HPDE6-E6E7 (cell line): ENCODE measurements around the gene TMEM229B.

Source experiments
- DNase-seq: peaks from one replicate; pipeline ENCODE4 v3.0.0; 2011; ENCODE audit warnings: missing footprints; ENCODE audit errors: extremely low spot score

Gene TMEM229B

DNA sequence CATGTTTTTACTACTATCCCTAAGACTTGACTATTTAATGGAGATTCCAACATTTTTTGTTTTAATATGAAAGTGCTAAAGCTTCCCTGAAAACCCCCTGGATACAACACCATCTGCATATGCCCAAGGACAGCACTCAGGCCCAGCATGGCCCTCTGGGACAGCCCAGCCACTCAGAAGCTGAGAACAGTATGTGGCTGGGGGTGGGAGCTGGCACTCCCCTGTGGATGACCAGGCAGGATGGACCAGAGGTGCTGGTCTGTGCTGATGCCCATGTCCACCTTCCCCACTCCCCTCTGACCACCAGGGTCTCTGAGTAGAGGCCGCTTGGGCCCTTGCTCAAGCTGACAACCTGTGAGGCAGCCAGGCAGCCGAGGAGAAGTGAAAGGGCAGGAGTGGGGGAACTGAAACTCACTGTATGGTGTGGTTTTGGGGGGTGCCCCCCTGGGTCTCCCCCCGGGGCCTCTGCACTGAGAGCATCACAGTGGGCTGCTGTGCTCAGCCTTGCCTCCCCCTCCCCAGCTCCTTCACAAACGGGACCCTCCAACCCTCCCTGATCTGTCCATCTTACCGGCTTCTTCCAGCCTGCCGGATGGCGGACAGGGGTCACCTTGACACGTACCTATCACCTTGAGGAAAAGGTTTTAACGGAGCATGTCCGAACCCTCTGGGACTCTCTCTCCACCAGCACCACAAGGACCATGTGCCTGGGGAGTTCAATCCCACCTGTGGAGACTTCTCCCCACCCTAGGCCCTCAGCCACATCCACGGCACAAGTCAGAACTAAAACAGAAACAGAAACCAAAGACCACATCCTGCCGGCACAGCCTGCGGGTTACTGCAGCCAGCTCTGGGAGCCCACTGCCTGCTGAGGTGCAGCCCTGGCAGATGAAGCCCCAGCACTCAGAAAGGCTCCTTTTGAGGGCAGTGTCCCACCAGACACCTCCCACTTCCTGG, at the start of gene TMEM229B:
Gene TMEM229B, minus strand, starts transcription at position 785 of the 957 bp plus-strand sequence. CDS start 14,798 bp downstream, outside the sequence.
- DNase-seq: no peak

DNA sequence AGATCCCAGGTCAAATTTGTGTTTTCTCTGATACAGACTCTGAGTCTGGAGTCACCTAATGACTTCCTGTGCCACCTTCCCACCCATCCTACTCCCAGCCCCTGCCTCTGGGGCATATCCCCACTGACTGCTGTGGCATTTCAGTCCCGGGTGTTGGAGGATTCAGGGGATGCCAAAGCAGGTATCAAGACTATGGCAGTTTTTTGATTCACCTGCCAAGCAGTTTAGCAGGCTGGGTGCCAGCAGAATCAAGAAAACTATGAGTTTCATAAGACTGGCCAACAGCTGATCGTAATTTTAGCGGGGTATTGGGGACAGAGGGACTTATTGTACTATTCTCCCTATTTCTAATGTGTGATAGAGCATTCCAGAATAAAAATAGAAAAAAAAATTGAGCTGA, 49.2 kb upstream of the TMEM229B start:
- no peak for DNase-seq

DNA sequence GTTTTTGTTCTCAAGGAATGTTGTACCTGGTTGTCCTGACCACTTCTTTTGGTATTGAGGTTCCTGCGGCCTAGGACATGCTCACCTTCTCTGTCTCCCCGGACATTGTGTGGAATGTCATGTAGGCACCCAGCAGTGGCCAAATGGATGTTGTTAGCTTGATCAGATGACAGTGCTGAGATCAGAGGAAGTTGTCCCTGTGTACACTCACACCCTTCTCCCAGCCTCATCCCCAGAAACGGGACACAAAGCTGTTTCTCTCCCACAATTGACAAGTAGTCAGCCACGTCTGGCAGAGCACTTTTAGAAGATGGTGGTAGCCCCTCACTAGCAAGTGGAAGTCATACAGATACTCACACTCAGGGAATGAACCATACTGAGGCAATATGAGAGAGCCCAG, 47.6 kb upstream of the TMEM229B start:
- DNase-seq: no peak

DNA sequence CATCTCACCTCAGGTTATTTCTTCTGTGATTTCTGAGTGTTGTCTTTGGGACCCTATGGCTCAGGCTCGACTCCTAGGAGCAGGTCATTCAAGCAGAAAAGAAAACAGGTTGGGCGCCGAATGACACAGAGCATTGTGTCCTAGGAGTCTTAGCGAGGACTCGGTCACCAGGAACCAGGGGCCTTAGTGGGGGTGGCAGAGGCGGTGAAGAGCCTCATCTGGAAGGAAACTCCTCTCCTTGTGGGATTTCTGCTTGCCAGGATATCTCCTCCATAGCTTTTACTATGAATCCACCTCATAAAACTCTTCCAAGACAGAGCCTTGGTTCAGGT, 45.2 kb upstream of the TMEM229B start:
- no peak for DNase-seq

DNA sequence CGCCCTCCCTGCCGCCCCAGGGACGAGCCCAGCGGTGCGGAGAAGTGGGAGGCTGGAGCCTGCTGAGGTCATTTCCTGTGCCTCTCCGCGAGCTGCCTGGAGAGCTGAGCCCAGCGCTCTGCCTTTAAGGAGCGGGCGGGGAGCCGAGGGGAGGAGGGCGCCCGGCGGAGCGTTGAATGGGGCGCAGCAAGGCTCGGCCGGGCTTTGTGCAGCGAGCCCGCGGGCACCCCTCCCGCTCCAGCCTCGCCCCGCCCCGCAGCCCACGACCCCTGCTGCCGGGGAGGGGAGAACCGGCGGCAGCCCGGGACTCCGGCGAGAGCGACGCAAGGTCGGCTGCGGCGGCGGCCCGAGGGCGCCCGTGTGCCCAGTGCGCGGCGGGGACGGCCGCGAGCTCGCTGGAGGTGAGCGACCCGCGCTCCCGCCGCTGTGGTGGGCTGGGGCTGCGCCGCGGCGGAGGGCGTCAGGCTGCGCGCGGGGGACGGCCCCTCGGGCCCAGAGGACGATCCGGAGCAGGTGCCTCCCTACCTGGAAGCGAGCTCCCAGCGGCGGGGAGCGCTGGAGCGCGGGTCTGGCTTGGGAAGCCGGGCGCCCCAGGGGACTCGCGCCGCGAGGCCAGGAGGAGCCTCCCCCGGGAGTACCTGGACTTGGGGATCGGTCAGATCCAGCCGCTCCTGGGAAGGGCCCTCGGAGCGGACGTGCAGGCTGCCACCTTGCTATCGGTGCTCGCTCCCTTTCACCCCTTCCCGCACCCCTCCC, 44.7 kb upstream of the TMEM229B start, which contains the start of gene PLEKHH1:
Gene PLEKHH1, plus strand, starts transcription at position 293 of the 756 bp plus-strand sequence. CDS start 8,578 bp downstream, outside the sequence.
- peak; percentile 85 for DNase-seq

DNA sequence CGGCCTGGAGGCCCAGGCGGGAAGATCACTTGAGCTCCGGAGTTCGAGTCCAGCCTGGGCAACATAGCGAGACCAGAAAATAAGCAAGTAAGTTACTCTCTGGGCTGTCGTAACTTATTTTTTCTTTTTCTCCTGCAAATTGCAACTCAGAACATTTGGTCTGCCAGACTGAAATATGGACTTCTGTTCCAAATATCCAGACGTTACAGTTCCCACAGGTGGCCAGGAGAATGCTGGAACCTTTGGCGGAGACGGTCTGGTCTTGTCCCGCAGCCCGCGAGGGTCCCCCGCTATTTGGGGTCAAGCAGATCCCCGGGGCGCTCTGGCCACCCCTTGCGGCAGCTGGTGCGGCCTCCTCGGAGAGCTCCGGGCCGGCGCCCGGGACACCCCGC, 44.1 kb upstream of the TMEM229B start:
- DNase-seq: no peak

DNA sequence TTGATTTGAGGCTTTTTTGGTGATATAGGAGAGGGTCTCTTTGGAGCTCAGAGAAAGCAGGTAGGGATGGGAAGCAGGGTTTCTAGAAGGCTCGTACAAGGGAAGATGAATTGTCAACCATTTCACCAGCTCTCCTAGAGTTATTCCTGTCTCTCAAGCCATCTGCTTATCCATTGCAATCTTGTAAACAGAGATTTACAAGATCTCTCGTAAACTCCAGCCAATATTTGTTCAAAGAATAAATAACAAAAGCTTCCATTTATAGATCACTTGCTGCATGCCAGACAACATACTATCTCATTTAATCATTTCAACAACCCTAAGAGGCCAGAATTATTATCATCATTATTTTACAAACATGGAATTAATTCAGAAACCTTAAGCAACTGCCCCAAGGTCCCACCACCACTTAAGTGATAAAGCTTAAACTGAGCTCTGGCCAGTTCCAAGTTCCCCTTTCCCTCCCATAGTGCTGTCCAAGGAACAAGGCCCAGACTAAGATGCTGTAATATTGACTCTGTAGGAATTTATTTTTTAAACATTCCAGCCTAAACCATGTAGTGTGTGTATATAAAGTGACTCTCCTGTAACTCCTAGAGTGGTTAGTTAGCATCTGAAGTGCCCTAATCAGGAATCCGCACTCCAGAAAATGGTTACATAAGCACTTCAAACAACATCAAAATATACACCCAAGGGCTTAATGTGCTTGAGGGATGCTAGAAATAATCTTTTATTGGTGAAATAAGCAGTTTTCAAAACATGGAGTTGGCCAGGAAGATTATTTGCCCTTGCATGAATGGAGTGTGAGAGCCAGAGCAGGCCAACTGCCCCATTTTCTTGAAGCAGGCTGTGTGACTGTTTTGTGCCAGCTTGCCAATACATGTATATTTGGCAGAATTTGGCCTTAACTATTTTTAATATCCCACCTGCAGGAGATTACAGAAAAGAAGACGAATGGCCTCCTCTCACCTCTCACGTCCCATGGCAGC, 41.7 kb upstream of the TMEM229B start:
- DNase-seq: no peak

DNA sequence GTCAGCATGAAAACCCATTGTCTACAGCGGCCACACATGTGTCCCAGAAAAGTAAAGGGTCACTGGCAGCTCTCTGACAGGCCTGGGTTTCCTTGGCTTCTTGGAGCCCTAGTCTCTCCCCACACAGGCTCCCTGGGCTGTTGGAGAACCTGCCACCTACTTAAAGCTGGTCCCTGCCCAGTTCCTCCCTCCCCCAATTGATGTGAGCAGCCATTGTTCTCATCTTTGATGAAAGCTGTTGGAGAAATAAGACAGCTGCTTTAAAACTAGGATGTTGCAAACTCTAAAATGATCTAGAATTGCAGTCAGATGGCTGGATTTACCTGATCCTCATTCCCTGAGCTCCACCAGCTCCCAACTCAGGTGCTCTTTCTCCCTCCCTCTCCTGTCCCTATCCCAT, 39.8 kb upstream of the TMEM229B start:
- DNase-seq: no peak

DNA sequence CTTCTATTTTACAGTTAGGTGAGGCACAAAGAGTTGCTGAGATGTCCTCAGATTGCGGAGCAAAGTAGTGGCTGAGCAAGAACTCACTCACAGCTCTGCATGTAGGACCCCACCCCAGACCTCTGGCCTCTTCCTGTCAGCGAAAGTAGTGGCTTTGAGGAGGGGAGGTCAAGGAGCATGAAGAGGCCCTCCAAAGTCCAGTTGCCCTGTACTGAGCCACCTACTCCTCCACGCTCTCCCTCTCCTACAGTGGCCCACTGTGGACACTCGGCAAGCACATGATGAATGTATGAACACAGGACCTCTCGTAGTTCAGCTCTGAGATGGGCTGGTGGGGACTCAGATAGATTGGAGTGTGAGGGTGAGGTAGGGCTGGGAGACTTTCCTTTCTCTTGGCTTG, 39.2 kb upstream of the TMEM229B start:
- no peak for DNase-seq

DNA sequence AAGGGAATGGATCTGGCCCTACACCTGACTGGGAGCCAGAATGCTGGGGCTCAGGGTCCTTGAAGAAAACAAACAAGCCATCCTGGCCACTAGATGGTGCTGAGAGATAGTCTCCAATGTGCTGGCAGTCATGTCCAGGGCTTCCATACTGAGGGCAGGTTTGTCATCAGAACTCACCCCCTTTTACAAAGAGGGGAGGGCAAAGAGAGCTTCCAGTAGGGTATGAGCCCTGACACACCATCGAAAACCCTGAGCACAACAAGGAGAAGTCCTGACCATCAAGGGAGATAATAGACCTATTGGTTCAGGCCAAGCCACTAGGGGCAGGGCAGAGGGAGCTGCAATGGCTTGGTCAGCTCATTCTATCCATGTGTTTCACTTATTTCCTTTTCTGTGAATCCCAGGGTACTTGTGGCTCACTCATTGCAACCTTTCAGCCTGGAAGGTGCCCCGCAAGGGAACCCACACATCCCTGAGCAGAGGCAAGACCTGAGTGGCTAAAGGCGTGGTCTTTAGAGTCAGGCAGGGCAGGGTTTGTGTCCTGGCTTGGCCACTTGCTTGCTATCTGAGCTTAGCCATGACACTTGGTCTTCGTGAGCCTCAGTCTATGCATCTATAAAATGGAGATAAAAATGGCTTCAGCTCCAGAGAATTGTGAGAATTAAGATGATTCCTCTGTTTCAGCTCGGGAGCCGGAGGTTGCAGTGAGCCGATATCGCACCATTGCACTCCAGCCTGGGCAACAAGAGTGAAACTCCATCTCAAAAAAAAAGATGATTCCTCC, 38.3 kb upstream of the TMEM229B start:
- peak; percentile 52 for DNase-seq

DNA sequence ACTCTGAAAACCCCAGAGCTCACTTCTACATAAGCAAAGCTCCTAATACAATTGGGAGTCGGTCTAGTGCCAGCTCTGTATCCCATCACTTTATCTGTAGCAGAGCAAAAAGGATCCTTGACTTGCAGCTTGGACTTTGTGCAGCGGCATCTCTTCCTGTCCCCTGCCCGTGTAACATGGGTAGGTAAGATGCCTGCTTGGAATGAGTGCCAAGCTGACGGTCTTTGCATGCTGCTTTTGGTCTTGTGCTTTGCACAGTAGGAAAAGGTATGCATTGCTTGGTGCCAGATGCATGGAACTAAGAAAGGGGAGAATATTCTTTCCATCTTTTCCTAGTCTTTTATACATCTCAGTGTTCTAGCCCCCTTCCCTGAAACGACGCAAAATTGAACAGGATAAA, 37.7 kb upstream of the TMEM229B start:
- no peak for DNase-seq

DNA sequence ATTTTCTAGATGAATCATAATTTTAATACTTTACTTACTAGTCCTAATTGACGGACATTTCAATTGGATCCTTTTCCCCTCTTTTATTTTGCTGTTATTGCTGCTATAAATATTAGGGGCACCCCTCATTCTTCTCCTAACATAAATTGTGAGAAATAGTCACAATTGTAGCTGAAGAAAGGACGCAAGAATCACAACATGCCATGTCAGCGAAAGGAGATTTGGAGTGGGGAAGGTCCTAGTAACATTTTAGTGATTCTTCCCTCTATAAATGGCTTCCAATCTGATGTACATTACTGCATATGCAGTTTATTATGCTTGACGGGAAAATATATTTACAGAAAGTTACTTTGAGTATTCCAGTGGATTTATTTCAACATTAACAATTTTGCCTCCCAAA, 36.9 kb upstream of the TMEM229B start:
- DNase-seq: no peak

DNA sequence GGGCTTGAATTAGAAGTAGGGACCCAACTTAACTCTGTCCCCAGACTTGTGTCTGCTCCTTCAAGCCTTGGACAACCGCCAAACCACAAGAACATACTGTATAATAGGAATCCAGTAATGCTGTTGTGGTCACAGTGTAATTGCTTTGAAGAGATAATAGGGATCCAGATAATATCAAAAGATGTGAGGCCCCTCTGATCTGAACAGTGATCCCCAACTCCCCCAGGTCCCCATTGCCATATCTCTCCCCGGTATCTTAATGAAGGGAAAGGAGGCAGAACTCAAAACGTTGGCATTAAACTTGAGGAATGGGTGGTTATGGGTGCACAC, 36.1 kb upstream of the TMEM229B start:
- DNase-seq: no peak

DNA sequence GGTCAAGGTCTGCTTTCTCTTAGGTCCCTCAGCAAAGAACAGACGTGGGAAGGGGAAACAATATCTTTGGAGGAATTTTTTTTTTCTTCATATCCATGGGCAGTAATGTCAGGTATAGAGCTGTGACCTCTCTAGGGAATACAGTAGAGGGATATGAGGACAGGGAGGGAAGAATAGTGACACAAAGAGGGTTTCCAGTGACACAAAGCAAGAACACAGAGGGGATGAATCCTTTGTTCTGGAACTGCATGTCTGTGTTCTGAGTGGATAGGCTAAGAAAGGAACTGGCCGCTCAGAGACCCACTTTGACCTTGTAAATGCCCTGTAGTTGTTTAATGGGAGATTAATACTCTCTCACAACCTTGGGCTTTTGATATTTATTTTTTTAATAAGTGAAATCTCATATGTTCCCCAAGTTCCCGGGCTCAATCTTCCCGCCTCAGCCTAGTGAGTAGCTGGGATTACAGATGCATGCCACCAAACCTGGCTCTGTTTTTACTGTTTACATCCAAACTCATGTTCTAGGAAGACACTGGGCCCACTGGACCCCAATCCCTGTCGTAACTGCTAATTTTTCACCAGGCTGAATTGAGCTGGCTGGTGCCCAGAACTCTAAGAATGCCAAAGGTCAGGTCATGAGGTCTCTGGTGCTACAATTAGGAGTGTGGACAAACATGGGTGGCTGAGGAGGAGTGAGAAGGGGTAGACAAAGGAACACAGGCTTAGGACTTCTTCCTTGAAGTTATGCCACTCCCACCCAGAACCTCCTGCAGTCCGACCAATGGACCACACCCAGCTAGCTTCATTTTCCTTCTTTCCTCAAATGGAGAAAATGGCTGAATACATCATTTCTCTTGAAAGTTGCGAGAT, 35.5 kb upstream of the TMEM229B start:
- DNase-seq: no peak

DNA sequence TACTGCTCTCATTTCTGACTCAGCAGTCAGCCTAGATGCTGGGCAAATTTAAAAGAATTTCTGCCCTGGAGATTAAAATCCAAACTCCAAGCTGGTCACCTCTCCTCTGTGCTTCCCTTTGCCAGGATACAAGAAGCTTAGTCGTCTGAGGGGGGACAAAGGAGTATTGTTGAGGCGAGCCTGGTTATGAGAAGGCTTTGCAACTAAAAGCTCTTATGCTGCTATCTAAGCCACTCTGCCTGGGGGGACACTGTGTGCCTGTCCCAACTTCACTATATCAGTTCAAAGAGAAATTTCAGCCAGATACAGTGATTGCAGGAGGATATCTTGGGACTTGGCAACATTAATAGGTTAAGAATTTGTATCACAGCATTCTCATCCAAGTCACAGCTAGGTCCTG, 33.7 kb upstream of the TMEM229B start:
- DNase-seq: no peak

DNA sequence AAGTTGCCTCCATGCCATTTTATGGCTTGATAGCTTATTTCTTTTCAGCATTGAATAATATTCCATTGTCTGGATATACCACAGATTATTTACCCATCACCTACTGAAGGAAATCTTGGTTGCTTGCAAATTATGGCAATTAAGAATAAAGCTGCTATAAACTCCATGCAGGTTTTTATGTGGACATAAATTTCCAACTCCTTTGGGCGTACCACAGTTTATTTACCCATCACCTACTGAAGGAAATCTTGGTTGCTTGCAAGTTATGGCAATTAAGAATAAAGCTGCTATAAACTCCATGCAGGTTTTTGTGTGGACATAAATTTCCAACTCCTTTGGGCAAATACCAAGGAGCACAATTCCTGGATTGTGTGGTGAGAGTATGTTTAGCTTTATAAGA, 32.0 kb upstream of the TMEM229B start:
- DNase-seq: no peak

DNA sequence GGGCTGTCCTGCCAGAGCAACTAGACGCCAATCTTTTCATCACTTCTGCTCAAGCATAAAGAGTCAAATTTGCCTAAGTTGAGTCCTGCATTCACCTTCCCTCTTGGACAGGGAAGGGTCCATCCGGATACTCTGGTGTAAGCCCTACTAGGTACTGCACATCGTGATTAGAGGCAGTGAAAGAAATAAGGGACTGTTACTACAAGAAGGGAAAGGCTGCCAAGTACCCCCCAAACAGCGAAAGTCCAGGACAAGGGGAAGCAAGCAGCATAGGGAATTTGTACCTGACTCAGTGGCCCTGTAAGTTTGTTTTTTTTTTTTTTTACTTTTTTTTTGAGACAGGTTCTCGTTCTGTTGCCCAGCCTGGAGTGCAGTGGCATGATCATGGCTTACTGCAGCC, 30.9 kb upstream of the TMEM229B start:
- DNase-seq: no peak

DNA sequence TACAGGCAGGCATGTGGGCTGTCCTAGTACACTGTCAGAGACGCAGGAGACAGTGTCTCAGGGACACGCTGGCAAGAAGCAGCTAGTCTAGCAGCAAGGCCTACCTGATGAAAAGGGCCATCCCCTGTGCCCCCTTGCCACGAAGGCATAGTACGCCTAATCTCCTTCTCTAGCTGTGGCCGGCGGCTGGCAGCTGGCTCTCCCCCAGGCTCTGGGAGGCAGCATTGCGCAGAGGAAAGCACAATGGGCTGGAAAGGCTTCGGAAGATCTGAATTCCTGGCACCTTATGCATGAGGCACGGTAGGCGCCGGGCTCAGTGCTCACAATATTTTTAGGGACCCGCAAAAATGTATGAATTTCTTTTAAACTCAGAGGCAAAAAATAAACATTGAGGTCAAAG, 28.6 kb upstream of the TMEM229B start:
- no peak for DNase-seq

DNA sequence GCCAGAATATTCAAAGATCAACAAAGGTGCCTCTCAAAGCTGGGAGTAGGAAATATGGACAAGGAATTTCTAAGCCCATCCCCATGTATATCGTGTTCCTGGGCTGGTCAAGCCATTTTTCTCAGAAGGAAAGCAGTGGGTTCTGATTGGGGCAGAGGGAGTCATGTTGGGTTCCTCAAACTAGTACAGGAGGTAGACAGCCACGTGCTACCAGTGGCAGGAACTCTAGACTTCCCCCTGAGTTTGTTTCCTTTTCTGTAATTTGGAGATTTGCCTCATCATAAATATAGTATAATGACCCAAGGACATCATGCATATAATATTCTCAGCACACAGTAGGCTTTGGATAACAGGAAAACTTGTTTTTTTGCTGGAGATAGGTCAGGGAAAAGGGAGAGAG, 28.2 kb upstream of the TMEM229B start:
- DNase-seq: no peak
